ENCODE measurements around the gene SLC10A7. TPM values are rescaled to one million over a fixed set of nuclear protein-coding genes. Genes with fewer than 3 reads are reported as not detected.

SLC10A7 gene
- total and polyA plus RNA-seq, 2 of the 8 experiments (the other 6 are each of a cell fraction or from before 2014, with no cell fraction given), result 2.5 to 2.9 TPM

GRCh38 chr4:146521541-146522097, at the start of gene SLC10A7 (continued):
- TF ChIP-seq RNF2 (IDR thresholded peaks at IDR 0.05; ENCODE audit: borderline replicate concordance, low read depth, low read length, missing control alignments, poor library complexity, severe bottlenecking) (no peak), SAP30 (IDR thresholded peaks at IDR 0.05; ENCODE audit: insufficient read depth, insufficient replicate concordance, low read length) (no peak), SIN3A (conservative IDR thresholded peaks at IDR 0.05 in 1 of 2, IDR thresholded peaks at IDR 0.05 in 1 of 2; ENCODE audit: low read depth in 1 of 2, low read length in 2 of 2) (peak in 1 of 2 experiments; percentile 68; a peak in 1 of 4 replicates), SIX5 (IDR thresholded peaks at IDR 0.05; ENCODE audit: low read depth, low read length) (no peak)
